Thoracic aorta (tissue), 2 donors: Measurements from ENCODE around the gene KLF4. TPM values are rescaled to one million over a fixed set of nuclear protein-coding genes. Genes with fewer than 3 reads are reported as not detected.

ENCODE experiments used
- ATAC-seq: fragments of 150-250 bp; one replicate; pipeline ENCODE4 v1.8.0; 2017; ENCODE audit warnings: low read depth; ENCODE audit not compliant: insufficient number of reproducible peaks, low FRiP score
- DNase-seq: peaks from one replicate; pipeline ENCODE4 v3.0.0-alpha.2; 2020; ENCODE audit warnings: low spot score
- H3K27ac ChIP-seq, 2 donors: fragments of 200-600 bp; sonication (generic); 1 replicate in 1 of 2; 2 replicates in 1 of 2; pipeline ENCODE4 v1.5.1; 2016; ENCODE audit warnings: mild to moderate bottlenecking in 2 of 2, moderate library complexity in 2 of 2
- H3K27me3 ChIP-seq: fragments of 200-600 bp; sonication (generic); replicated peaks from 2 replicates; pipeline ENCODE4 v1.6.0; 2016; ENCODE audit warnings: mild to moderate bottlenecking; ENCODE audit not compliant: insufficient read depth
- H3K36me3 ChIP-seq: fragments of 200-600 bp; sonication (generic); one replicate; pipeline ENCODE4 v1.5.1; 2016
- H3K4me1 ChIP-seq, 2 donors: fragments of 200-600 bp; sonication (generic); 1 replicate in 1 of 2; 2 replicates in 1 of 2; pipeline versions ENCODE4 v1.5.1 to v1.6.0; 2016; ENCODE audit warnings: low read depth in 2 of 2, mild to moderate bottlenecking in 1 of 2; ENCODE audit not compliant: control insufficient read depth in 1 of 2
- H3K4me3 ChIP-seq: fragments of 200-600 bp; sonication (generic); 2 replicates; pipeline ENCODE4 v1.5.1; 2016; ENCODE audit warnings: mild to moderate bottlenecking
- H3K9me3 ChIP-seq: fragments of 200-600 bp; sonication (generic); 2 replicates; pipeline ENCODE4 v1.5.1; 2016
- CTCF ChIP-seq: fragments of 200-600 bp; sonication (generic); IDR thresholded peaks from one replicate; pipeline ENCODE4 v1.5.1; 2019; ENCODE audit warnings: antibody characterized with exemption
- total RNA-seq, 2 donors: library from RNA; depleted of rRNA; stranded (reverse); fragments of >200 nt; gene quantifications; one replicate each; pipeline versions ENCODE4 v1.1.0 to v1.2.3, GENCODE V29; 2016

KLF4 gene
- total RNA-seq, 2 donors from 2014 or later, result 70.6 to 213 TPM

- no peaks in the 10 kb centered on the region for H3K9me3 ChIP-seq
- ATAC-seq (no peak), DNase-seq (no peak)
- no peak for TF ChIP-seq CTCF
- H3K27ac ChIP-seq, result no peak overlapping the region
- no peak overlapping the region for H3K4me3 ChIP-seq
- peaks cover 0 to 10% of the 10 kb centered on the region in 2 donors for H3K4me1 ChIP-seq
- H3K36me3 ChIP-seq, result no peaks in the 10 kb centered on the region
- no peaks in the 10 kb centered on the region for H3K27me3 ChIP-seq
Observed at GRCh38 chr9:107466826-107467225, 22.7 kb downstream of the KLF4 start.

- Histone ChIP-seq H3K27me3 (no peaks in the 10 kb centered on the region), H3K9me3 (peaks cover 3% of the 10 kb centered on the region), H3K4me1 (peaks cover 0 to 10% of the 10 kb centered on the region in 2 donors), H3K4me3 (peak overlapping the region; percentile 73), H3K36me3 (no peaks in the 10 kb centered on the region), H3K27ac (no peak overlapping the region)
- peak; percentile 34 for DNase-seq
- TF ChIP-seq CTCF, result peak; percentile 88
- peak; percentile 84 for ATAC-seq
Observed at GRCh38 chr9:107465467-107466451, 23.8 kb downstream of the KLF4 start.

- H3K27ac ChIP-seq, result no peak overlapping the region
- no peak for DNase-seq
- H3K9me3 ChIP-seq, result peaks cover 4% of the 10 kb centered on the region
- H3K36me3 ChIP-seq, result no peaks in the 10 kb centered on the region
- no peaks in the 10 kb centered on the region for H3K27me3 ChIP-seq
- peaks cover 0 to 10% of the 10 kb centered on the region in 2 donors for H3K4me1 ChIP-seq
- ATAC-seq, result no peak
- TF ChIP-seq CTCF, result no peak
- H3K4me3 ChIP-seq, result no peak overlapping the region
Observed at GRCh38 chr9:107464516-107464915, 25.1 kb downstream of the KLF4 start.

- DNase-seq (no peak), ATAC-seq (no peak)
- H3K4me3 ChIP-seq, result no peak overlapping the region
- no peak for TF ChIP-seq CTCF
- peaks cover 4% of the 10 kb centered on the region for H3K9me3 ChIP-seq
- H3K4me1 ChIP-seq, result peaks cover 0 to 10% of the 10 kb centered on the region in 2 donors
- no peak overlapping the region for H3K27ac ChIP-seq
- H3K36me3 ChIP-seq, result no peaks in the 10 kb centered on the region
- H3K27me3 ChIP-seq, result no peaks in the 10 kb centered on the region
Observed at GRCh38 chr9:107462691-107463090, 26.9 kb downstream of the KLF4 start.

- Histone ChIP-seq H3K27ac (no peak overlapping the region), H3K4me3 (no peak overlapping the region), H3K4me1 (peaks cover 0 to 5% of the 10 kb centered on the region in 2 donors), H3K36me3 (no peaks in the 10 kb centered on the region), H3K27me3 (no peaks in the 10 kb centered on the region), H3K9me3 (peaks cover 4% of the 10 kb centered on the region)
- ATAC-seq, result no peak
- no peak for TF ChIP-seq CTCF
- DNase-seq, result no peak
Observed at GRCh38 chr9:107460153-107461023, 29.2 kb downstream of the KLF4 start.
